H1 (cell line): ENCODE results near the gene CPED1. TPM values are rescaled to one million over a fixed set of nuclear protein-coding genes. Genes with fewer than 3 reads are reported as not detected.

Experiments used
- CBX5 ChIP-seq: fragments of 300-800, 300-1000 bp; sonication (generic); IDR thresholded peaks from 2 replicates; pipeline ENCODE4 v1.7.1; 2016; ENCODE audit warnings: antibody characterized with exemption, low read length, low read depth
- CBX8 ChIP-seq: fragments of 300-800, 300-1000 bp; sonication (generic); IDR thresholded peaks from 2 replicates; pipeline ENCODE4 v1.7.1; 2016; ENCODE audit warnings: low read depth, low read length, borderline replicate concordance
- CREB1 ChIP-seq: IDR thresholded peaks from 2 replicates; pipeline ENCODE4 v1.6.1; 2012; ENCODE audit warnings: inconsistent platforms
- EZH2 ChIP-seq: fragments of 200-600 bp; sonication (generic); IDR thresholded peaks from 2 replicates; pipeline ENCODE4 v1.7.1; 2012; ENCODE audit warnings: low read depth, mild to moderate bottlenecking, moderate library complexity, low read length, inconsistent platforms; ENCODE audit not compliant: severe bottlenecking
- GTF2F1 ChIP-seq: IDR thresholded peaks from 2 replicates; pipeline ENCODE4 v1.6.1; 2012; ENCODE audit warnings: low read depth, low read length, improper control_type of control experiment, borderline replicate concordance
- PHF8 ChIP-seq: fragments of 200-600 bp; sonication (generic); conservative IDR thresholded peaks from 2 replicates; pipeline ENCODE4 v1.7.1; 2012; ENCODE audit warnings: low read depth, mild to moderate bottlenecking, inconsistent platforms, low read length, moderate library complexity
- RAD21 ChIP-seq, 2 experiments: IDR thresholded peaks in 1 of 2; conservative IDR thresholded peaks in 1 of 2; 2 replicates each; pipeline ENCODE4 v1.6.1; 2011; ENCODE audit warnings: low read depth in 2 of 2, low read length in 2 of 2, improper control_type of control experiment in 1 of 2, inconsistent platforms in 1 of 2, mild to moderate bottlenecking in 1 of 2, moderate library complexity in 1 of 2
- SIN3A ChIP-seq, 2 experiments: IDR thresholded peaks in 1 of 2; conservative IDR thresholded peaks in 1 of 2; 2 replicates each; pipeline ENCODE4 v1.6.1; 2011 to 2012; ENCODE audit warnings: low read length in 2 of 2, improper control_type of control experiment in 1 of 2, low read depth in 1 of 2, mild to moderate bottlenecking in 1 of 2
- SIX5 ChIP-seq: IDR thresholded peaks from 2 replicates; pipeline ENCODE4 v1.6.1; 2011; ENCODE audit warnings: mild to moderate bottlenecking, low read depth, low read length
- SP1 ChIP-seq: IDR thresholded peaks from 2 replicates; pipeline ENCODE4 v1.6.1; 2011; ENCODE audit warnings: low read depth, low read length
- polyA plus RNA-seq, 7 experiments: library from polyadenylated mRNA; depleted of rRNA in 3 of 7; stranded (reverse) in 5 of 7; unstranded in 2 of 7; fragments of >200 nt in 5 of 7; fragments of 200-250 nt in 2 of 7; gene quantifications; 1 replicate in 5 of 7; 2 replicates in 1 of 7; 4 replicates in 1 of 7; pipeline versions ENCODE4 v1.2.1 to v1.2.3, GENCODE V29; 2011 to 2013; ENCODE audit warnings: missing spikeins in 2 of 7, mixed read lengths in 2 of 7
- total RNA-seq: library from RNA; stranded (reverse); fragmentation: NEBNext Ultra II Directional; extraction: Animal tissue kit (Norgen Biotek cat#: 25700); gene quantifications from 2 replicates; pipeline ENCODE4 v1.2.1, GENCODE V29; 2021
- TF ChIP-seq, protein P1 (sequence below): fragments of 300-600 bp; sonication (generic); IDR thresholded peaks from 2 replicates; pipeline ENCODE4 v1.7.1; 2012; ENCODE audit warnings: low read length, moderate library complexity, mild to moderate bottlenecking, inconsistent platforms; ENCODE audit not compliant: insufficient replicate concordance

The CPED1 gene
- total and polyA plus RNA-seq, 2 of the 8 experiments (the other 6 are each of a cell fraction or from before 2014, with no cell fraction given): 0.08 to 0.39 TPM

DNA sequence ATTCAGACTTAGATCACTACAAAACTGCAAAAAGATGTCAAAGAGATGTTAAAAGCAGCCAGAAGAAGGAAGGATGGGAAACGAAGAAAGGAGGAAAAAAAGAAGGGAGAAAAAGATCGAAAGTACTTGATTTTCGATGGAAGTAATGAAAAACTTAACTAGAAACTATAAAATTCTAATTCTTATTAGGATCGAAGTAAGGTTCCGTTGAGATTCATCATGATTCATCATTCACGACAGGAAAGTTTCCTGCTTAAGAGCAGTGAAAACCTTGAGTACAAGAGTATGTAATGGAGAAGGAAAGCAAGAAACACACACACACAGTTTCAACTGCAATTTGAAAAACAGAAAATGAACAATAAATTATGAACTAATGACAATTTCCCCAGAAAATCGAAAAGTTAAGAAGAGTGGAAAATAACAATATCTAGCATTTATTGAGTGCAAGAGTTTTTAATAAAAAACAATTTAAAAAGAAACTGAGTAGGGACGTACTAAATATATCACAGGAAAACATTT lies 39.1 kb upstream of the CPED1 start (continued):
- TF ChIP-seq, protein P1, sequence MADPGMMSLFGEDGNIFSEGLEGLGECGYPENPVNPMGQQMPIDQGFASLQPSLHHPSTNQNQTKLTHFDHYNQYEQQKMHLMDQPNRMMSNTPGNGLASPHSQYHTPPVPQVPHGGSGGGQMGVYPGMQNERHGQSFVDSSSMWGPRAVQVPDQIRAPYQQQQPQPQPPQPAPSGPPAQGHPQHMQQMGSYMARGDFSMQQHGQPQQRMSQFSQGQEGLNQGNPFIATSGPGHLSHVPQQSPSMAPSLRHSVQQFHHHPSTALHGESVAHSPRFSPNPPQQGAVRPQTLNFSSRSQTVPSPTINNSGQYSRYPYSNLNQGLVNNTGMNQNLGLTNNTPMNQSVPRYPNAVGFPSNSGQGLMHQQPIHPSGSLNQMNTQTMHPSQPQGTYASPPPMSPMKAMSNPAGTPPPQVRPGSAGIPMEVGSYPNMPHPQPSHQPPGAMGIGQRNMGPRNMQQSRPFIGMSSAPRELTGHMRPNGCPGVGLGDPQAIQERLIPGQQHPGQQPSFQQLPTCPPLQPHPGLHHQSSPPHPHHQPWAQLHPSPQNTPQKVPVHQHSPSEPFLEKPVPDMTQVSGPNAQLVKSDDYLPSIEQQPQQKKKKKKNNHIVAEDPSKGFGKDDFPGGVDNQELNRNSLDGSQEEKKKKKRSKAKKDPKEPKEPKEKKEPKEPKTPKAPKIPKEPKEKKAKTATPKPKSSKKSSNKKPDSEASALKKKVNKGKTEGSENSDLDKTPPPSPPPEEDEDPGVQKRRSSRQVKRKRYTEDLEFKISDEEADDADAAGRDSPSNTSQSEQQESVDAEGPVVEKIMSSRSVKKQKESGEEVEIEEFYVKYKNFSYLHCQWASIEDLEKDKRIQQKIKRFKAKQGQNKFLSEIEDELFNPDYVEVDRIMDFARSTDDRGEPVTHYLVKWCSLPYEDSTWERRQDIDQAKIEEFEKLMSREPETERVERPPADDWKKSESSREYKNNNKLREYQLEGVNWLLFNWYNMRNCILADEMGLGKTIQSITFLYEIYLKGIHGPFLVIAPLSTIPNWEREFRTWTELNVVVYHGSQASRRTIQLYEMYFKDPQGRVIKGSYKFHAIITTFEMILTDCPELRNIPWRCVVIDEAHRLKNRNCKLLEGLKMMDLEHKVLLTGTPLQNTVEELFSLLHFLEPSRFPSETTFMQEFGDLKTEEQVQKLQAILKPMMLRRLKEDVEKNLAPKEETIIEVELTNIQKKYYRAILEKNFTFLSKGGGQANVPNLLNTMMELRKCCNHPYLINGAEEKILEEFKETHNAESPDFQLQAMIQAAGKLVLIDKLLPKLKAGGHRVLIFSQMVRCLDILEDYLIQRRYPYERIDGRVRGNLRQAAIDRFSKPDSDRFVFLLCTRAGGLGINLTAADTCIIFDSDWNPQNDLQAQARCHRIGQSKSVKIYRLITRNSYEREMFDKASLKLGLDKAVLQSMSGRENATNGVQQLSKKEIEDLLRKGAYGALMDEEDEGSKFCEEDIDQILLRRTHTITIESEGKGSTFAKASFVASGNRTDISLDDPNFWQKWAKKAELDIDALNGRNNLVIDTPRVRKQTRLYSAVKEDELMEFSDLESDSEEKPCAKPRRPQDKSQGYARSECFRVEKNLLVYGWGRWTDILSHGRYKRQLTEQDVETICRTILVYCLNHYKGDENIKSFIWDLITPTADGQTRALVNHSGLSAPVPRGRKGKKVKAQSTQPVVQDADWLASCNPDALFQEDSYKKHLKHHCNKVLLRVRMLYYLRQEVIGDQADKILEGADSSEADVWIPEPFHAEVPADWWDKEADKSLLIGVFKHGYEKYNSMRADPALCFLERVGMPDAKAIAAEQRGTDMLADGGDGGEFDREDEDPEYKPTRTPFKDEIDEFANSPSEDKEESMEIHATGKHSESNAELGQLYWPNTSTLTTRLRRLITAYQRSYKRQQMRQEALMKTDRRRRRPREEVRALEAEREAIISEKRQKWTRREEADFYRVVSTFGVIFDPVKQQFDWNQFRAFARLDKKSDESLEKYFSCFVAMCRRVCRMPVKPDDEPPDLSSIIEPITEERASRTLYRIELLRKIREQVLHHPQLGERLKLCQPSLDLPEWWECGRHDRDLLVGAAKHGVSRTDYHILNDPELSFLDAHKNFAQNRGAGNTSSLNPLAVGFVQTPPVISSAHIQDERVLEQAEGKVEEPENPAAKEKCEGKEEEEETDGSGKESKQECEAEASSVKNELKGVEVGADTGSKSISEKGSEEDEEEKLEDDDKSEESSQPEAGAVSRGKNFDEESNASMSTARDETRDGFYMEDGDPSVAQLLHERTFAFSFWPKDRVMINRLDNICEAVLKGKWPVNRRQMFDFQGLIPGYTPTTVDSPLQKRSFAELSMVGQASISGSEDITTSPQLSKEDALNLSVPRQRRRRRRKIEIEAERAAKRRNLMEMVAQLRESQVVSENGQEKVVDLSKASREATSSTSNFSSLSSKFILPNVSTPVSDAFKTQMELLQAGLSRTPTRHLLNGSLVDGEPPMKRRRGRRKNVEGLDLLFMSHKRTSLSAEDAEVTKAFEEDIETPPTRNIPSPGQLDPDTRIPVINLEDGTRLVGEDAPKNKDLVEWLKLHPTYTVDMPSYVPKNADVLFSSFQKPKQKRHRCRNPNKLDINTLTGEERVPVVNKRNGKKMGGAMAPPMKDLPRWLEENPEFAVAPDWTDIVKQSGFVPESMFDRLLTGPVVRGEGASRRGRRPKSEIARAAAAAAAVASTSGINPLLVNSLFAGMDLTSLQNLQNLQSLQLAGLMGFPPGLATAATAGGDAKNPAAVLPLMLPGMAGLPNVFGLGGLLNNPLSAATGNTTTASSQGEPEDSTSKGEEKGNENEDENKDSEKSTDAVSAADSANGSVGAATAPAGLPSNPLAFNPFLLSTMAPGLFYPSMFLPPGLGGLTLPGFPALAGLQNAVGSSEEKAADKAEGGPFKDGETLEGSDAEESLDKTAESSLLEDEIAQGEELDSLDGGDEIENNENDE: no peak
- TF ChIP-seq SP1: no peak
- TF ChIP-seq RAD21 (IDR thresholded peaks at IDR 0.05 in 1 of 2, conservative IDR thresholded peaks at IDR 0.05 in 1 of 2; ENCODE audit: low read depth in 2 of 2, low read length in 2 of 2): no peak
- TF ChIP-seq SIN3A (conservative IDR thresholded peaks at IDR 0.05 in 1 of 2, IDR thresholded peaks at IDR 0.05 in 1 of 2; ENCODE audit: low read depth in 1 of 2, low read length in 2 of 2): no peak
- TF ChIP-seq CREB1: no peak
- TF ChIP-seq GTF2F1: no peak
- no peak for TF ChIP-seq CBX5
- TF ChIP-seq EZH2: no peak
- no peak for TF ChIP-seq SIX5
- no peak for TF ChIP-seq CBX8
- no peak for TF ChIP-seq PHF8
